CD1c-positive myeloid dendritic cell (primary cell): Measurements from ENCODE around the gene PTPRQ.
"Not testable (repeated sequence)": the region's sequence is repeated elsewhere in the genome, so short reads cannot be mapped to it uniquely, and the experiment has no call there.

Experiments used
- DNase-seq: peaks from one replicate; pipeline ENCODE4 v3.0.0-alpha.2; 2016; ENCODE audit errors: extremely low spot score

PTPRQ gene, protein sequence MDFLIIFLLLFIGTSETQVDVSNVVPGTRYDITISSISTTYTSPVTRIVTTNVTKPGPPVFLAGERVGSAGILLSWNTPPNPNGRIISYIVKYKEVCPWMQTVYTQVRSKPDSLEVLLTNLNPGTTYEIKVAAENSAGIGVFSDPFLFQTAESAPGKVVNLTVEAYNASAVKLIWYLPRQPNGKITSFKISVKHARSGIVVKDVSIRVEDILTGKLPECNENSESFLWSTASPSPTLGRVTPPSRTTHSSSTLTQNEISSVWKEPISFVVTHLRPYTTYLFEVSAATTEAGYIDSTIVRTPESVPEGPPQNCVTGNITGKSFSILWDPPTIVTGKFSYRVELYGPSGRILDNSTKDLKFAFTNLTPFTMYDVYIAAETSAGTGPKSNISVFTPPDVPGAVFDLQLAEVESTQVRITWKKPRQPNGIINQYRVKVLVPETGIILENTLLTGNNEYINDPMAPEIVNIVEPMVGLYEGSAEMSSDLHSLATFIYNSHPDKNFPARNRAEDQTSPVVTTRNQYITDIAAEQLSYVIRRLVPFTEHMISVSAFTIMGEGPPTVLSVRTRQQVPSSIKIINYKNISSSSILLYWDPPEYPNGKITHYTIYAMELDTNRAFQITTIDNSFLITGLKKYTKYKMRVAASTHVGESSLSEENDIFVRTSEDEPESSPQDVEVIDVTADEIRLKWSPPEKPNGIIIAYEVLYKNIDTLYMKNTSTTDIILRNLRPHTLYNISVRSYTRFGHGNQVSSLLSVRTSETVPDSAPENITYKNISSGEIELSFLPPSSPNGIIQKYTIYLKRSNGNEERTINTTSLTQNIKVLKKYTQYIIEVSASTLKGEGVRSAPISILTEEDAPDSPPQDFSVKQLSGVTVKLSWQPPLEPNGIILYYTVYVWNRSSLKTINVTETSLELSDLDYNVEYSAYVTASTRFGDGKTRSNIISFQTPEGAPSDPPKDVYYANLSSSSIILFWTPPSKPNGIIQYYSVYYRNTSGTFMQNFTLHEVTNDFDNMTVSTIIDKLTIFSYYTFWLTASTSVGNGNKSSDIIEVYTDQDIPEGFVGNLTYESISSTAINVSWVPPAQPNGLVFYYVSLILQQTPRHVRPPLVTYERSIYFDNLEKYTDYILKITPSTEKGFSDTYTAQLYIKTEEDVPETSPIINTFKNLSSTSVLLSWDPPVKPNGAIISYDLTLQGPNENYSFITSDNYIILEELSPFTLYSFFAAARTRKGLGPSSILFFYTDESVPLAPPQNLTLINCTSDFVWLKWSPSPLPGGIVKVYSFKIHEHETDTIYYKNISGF (N-terminal part only)

DNA sequence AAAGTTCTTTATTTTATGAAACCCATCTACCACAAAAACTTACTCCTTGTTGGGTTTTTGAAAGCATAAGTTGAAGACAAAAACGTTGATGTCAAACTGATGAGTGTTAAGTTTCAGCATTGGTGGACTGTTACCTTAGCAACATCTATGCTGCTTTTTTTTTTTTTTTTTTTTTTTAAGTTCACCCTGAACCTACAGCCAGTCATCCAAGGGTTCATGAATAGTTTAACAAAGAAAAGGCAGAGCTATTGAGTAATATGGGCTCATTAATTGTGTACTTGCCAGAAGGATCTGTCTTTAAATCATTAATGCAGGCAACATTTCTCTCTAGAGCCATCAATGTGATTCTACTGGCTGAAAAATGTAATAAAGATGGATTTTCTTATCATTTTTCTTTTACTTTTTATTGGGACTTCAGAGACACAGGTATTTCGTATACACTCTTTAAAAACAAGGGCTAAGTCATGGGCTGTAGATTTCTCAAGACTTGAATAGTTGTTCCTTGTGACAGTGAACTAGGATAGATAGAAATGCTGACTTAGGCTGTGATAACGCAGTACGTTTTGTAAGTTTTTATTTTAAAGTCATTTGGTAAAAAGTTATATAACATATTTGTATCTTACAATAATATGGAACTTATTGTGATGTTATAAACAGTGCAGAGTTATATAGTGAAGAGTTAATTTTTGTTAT lies at the start of gene PTPRQ:
TSS of gene PTPRQ (plus strand) at position 262 of the 693 bp plus-strand sequence. CDS start at position 373, 111 bp downstream.
- DNase-seq, result no peak

GRCh38 chr12:80400571-80400991 lies 43.5 kb upstream of the PTPRQ start:
- no peak for DNase-seq

DNA sequence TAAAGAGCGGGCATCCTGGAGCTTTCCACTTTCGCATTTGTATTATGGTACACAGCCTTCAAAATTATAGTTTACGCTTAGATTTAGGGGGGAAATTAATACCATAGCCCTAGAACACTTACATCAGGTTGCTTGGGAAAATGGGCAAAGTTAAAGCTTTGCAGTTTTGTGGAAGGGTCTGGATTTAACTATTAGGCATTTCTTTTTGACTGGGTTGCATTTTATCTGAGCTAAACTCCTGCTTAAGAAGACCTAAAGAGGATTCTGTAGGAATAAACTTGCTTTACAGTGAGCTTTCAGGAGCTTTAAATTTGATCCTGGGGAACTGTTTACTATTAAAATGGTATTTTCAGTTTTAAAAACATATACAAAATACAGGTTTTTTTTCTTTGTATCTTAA lies 42.8 kb upstream of the PTPRQ start:
- no peak for DNase-seq

DNA sequence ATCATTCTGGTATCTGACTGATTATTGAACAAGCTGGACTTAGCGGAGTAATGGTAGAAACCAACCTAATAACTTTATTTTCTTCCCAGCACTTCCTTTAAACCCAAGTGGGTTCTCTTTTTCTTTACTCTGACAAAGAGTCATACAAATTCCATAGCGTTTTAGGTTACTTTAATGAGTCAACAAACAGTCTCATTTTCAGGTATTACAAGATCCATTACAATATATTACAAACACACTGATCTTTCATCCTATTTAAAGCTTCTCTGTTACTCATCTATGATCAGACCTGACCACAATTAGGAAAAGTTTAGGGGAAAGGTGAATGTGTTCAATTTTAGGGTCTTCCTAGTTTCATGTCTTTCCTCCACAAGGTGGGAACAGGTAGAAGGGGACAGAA lies 39.4 kb upstream of the PTPRQ start:
- DNase-seq, result no peak

- no peak for DNase-seq
Measured at GRCh38 chr12:80406253-80406652, 37.8 kb upstream of the PTPRQ start.

GRCh38 chr12:80411787-80412186 lies 32.2 kb upstream of the PTPRQ start:
- no peak for DNase-seq

DNA sequence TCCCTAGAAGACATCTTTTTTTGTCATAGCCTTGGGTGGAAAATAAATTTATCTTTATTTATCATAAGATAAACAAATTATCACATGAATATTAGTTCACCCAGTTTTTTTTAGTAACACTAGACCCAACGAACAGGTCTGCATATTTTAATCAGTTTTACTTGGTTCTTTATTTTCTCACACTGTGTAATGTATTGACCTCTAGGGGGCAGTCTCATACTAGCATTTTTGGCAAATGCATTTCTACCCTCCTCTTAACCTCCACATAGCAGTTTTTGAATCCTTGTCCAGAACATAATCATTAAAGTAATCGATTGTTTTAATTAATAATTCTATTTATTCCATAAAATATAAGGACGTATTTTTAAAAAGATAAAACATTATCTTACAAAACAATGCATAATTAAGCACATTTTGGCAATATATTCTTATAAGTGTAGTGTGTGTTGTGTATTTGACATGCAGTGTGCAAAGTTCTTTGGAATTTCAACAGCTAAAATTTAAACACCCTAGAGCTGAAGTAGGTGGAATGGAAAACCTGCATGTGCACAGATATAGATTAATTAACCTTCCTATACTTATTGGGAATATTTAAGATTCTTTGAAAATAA lies 31.6 kb upstream of the PTPRQ start:
- DNase-seq, result peak; percentile 54

DNA sequence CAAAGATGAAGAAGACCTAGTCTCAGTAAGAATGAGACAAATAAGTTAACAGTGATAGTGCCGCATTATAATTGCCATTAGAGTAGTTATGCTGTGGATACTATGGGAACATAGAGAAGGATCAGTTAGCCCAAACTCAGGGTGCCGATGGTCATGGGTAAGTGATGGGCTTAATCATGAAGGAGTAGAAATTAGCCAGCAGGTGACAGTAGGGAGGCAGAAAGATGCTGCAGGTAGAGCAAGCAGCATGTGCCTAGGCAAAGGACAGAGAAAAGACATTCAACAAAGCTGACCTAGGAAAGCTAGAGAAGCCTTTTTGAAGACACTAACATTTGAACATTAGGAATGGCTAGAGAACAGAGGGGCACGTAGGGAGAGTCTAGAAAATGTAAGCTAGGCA lies 30.6 kb upstream of the PTPRQ start:
- no peak for DNase-seq

GRCh38 chr12:80415466-80415865 lies 28.6 kb upstream of the PTPRQ start:
- DNase-seq, result no peak

- DNase-seq, result no peak
Measured at GRCh38 chr12:80419644-80420043, 24.4 kb upstream of the PTPRQ start.

GRCh38 chr12:80420075-80420474 lies 24.0 kb upstream of the PTPRQ start:
- no peak for DNase-seq

- DNase-seq, result no peak
Measured at GRCh38 chr12:80422550-80422949, 21.5 kb upstream of the PTPRQ start.

GRCh38 chr12:80432061-80432460 lies 12.0 kb upstream of the PTPRQ start:
- no peak for DNase-seq

DNA sequence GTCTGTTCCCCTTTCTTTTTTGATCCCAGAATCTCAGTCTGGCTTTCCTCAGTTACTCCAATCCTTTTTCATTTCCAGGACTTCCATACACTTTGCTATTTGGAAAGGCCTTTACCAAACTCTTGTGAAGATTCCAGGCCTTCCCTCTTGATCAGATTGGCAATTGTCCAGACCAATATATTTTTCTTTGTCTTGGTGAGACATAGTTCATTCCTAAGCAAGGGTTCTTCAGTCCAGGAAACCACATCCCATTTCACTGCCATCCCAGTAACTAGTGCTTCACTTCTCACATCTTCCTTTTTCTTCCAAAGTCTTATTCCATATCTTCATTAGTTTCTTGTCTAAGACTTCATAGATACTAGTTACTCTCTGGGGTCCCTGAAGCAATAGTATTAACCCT lies 2.1 kb upstream of the PTPRQ start:
- DNase-seq, result no peak

DNA sequence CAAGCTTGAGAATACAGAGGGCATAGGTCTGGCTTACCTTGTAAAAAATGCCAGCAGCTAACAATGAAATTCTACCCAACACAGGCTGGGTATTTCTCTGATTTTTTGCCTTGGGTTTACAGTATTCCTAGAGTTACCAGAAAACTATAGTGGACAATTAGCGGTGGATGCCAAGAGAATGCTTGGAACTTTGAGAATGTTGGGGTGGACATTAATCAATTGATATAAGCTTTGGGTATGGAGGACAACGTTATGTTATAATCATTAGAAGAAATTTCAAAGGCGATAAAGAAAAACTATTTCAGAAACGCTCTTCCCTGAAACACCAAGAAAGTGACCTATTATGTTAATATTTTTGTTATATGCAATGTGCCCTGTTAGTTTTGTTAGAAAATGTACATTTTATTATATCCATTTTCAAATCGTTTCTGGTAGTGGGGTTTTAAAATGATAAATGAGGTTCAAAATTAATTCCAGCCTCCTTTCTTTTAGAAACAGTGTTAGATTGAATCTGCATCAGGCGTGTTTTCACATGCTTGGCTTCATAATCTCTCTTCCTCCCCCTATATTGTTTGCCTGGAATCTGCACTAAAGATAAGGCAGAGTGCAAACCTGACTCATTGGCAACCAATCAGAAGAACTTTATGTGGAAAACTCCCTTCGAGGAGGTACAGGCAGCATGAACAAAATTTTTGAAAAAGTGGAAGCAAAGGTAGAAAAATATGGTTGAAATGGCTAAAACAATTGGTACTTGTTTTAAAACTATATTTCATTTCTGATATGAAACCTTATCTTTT lies 1.4 kb upstream of the PTPRQ start:
- DNase-seq, result no peak

GRCh38 chr12:80445083-80445793 lies 1.2 kb downstream of the PTPRQ start:
- DNase-seq, result no peak

GRCh38 chr12:80456513-80456912 lies 12.5 kb downstream of the PTPRQ start:
- DNase-seq, result no peak

DNA sequence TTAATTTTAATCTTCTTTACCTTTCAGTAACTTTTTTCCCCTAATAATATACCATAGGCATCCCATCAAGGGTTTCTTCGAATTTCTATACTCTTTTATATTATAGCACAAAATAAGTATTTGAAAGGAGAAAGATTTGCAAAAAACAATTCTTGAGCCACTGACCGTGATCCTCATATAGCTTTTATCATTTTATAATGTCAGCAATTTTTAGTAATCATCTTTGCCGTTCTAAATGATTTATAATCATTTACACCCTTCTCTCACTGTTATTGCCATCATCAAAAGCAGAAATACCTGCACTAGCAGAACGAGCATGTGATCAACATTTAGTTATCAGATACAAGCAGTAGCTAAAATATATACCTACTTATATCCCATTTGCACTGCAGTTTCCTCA lies 16.9 kb downstream of the PTPRQ start:
- no peak for DNase-seq

- DNase-seq, result not testable (repeated sequence)
Measured at GRCh38 chr12:80461851-80462250, 17.8 kb downstream of the PTPRQ start.
